HepG2 (cell line): ENCODE data around the gene SPG7. TPM values are rescaled to one million over a fixed set of nuclear protein-coding genes. Genes with fewer than 3 reads are reported as not detected.

ENCODE experiments used
- ARHGAP35 ChIP-seq: sonication (generic); formaldehyde crosslinking; IDR thresholded peaks from 2 replicates; pipeline ENCODE4 v1.9.0; 2022; ENCODE audit warnings: mild to moderate bottlenecking, inconsistent platforms, moderate library complexity, missing genetic modification reagents, borderline replicate concordance
- CBFB ChIP-seq: sonication (generic); formaldehyde crosslinking; IDR thresholded peaks from 2 replicates; pipeline ENCODE4 v1.4.0; 2020; ENCODE audit warnings: missing genetic modification reagents
- CEBPG ChIP-seq: IDR thresholded peaks from 2 replicates; pipeline ENCODE4 v1.6.1; 2016
- CREB1 ChIP-seq, 2 experiments: fragments of 450-650 bp in 1 of 2; IDR thresholded peaks; 2 replicates each; pipeline ENCODE4 v1.6.1; 2016 to 2017; ENCODE audit warnings: control low read depth in 1 of 2, mild to moderate bottlenecking in 1 of 2, missing compliant biosample characterization in 1 of 2, missing genetic modification characterization in 1 of 2
- HIVEP1 ChIP-seq: sonication (generic); formaldehyde crosslinking; IDR thresholded peaks from 2 replicates; pipeline ENCODE4 v1.4.0; 2020; ENCODE audit warnings: mild to moderate bottlenecking, missing genetic modification reagents
- KAT8 ChIP-seq: IDR thresholded peaks from 2 replicates; pipeline ENCODE4 v1.6.1; 2016; ENCODE audit warnings: missing genetic modification reagents, missing compliant biosample characterization
- YEATS2 ChIP-seq: sonication (generic); formaldehyde crosslinking; IDR thresholded peaks from 2 replicates; pipeline ENCODE4 v1.4.0; 2020; ENCODE audit warnings: missing genetic modification reagents, borderline replicate concordance
- YEATS4 ChIP-seq: sonication (generic); formaldehyde crosslinking; IDR thresholded peaks from 2 replicates; pipeline ENCODE4 v1.4.0; 2020; ENCODE audit warnings: missing genetic modification reagents, borderline replicate concordance
- ZBTB40 ChIP-seq, 2 experiments: fragments of 450-650 bp in 1 of 2; sonication (generic) in 1 of 2; formaldehyde crosslinking in 1 of 2; IDR thresholded peaks; 2 replicates each; pipeline versions ENCODE4 v1.6.1 to v1.8.0; 2016 to 2022; ENCODE audit warnings: antibody characterized with exemption in 1 of 2, mild to moderate bottlenecking in 1 of 2, missing genetic modification reagents in 1 of 2
- ZFP62 ChIP-seq: sonication (generic); formaldehyde crosslinking; IDR thresholded peaks from 2 replicates; pipeline ENCODE4 v1.4.0; 2020; ENCODE audit warnings: missing genetic modification reagents
- ZNF3 ChIP-seq: IDR thresholded peaks from 2 replicates; pipeline ENCODE4 v1.7.0; 2017; ENCODE audit warnings: inconsistent platforms
- ZNF446 ChIP-seq: sonication (generic); formaldehyde crosslinking; IDR thresholded peaks from 2 replicates; pipeline ENCODE4 v1.5.0; 2020; ENCODE audit warnings: mild to moderate bottlenecking, missing genetic modification reagents
- ZNF546 ChIP-seq: sonication (generic); formaldehyde crosslinking; conservative IDR thresholded peaks from 2 replicates; pipeline ENCODE4 v1.8.1; 2023; ENCODE audit warnings: mild to moderate bottlenecking, missing genetic modification reagents
- ZNF816 ChIP-seq: sonication (generic); formaldehyde crosslinking; IDR thresholded peaks from 2 replicates; pipeline ENCODE4 v1.8.0; 2022; ENCODE audit warnings: missing genetic modification reagents, mild to moderate bottlenecking, borderline replicate concordance
- polyA plus RNA-seq, 8 experiments: library from polyadenylated mRNA; depleted of rRNA in 3 of 8; stranded (reverse) in 7 of 8; unstranded in 1 of 8; fragments of >200 nt; fragmentation: Illumina TruSeq in 4 of 8; extraction: Trizol in 4 of 8; gene quantifications; 2 replicates each; pipeline versions ENCODE4 v1.2.1 to v1.2.3, GENCODE V29; 2011 to 2016; ENCODE audit warnings: low read depth in 4 of 8, missing spikeins in 1 of 8, mixed read lengths in 1 of 8; ENCODE audit not compliant: insufficient read depth in 1 of 8
- total RNA-seq, 5 experiments: library from RNA; depleted of rRNA; stranded (reverse); fragments of >200 nt; fragmentation: Illumina TruSeq; extraction: Trizol; gene quantifications; 2 replicates each; pipeline ENCODE4 v1.2.3, GENCODE V29; 2016; ENCODE audit warnings: low read depth in 1 of 5
- TF ChIP-seq, protein P1 (sequence below): sonication (generic); formaldehyde crosslinking; IDR thresholded peaks from 2 replicates; pipeline ENCODE4 v1.9.0; 2022; ENCODE audit warnings: missing genetic modification reagents, mild to moderate bottlenecking, borderline replicate concordance
- TF ChIP-seq, protein P2 (sequence below): sonication (generic); formaldehyde crosslinking; IDR thresholded peaks from 2 replicates; pipeline ENCODE4 v1.5.0; 2020; ENCODE audit warnings: mild to moderate bottlenecking, low read depth, missing genetic modification reagents, borderline replicate concordance
- TF ChIP-seq, protein P3 (sequence below): sonication (generic); formaldehyde crosslinking; IDR thresholded peaks from 2 replicates; pipeline ENCODE4 v1.5.1; 2020; ENCODE audit warnings: mild to moderate bottlenecking, missing genetic modification reagents, borderline replicate concordance

The SPG7 gene
- total and polyA plus RNA-seq, 2 of the 13 experiments (the other 11 are each of a cell fraction or from before 2014, with no cell fraction given), result 66.0 to 136 TPM

DNA sequence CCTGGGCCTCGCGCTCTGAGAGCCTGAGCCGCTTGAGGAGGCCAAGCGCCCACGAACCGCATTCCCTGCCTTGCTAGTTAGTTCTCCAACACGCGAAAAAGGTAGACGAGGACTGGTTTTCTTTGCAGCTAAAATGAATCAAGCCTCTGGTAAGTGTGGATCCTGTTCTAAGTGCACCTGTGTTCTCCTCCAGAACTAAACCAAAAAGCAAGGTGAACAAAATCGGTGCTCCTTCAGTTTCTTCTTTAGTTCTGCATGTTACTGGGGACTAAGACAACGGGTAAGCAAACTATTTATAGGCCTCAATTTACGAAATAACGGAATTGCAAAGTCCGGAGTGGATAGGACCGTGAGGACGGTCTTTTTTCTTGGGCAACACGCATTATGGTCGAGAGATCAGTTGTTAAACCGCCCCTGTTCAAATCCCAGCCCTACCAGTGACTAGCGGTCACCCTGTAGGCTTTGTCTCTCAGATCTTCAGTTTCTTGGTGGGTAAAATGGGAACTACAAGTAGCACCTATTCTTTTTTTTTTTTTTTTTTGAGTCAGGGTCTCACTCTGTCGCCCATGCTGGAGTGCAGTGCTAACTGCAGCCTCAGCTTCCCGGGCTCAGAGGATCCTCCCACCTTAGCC lies 16.8 kb upstream of the SPG7 start (continued):
- no peak for TF ChIP-seq YEATS4
- no peak for TF ChIP-seq CEBPG
- no peak for TF ChIP-seq ZFP62
- no peak for TF ChIP-seq CBFB (CRISPR knock-in tag)
- no peak for TF ChIP-seq ZNF546 (CRISPR knock-in tag)
- TF ChIP-seq ZNF446, result no peak
- TF ChIP-seq, protein P1, sequence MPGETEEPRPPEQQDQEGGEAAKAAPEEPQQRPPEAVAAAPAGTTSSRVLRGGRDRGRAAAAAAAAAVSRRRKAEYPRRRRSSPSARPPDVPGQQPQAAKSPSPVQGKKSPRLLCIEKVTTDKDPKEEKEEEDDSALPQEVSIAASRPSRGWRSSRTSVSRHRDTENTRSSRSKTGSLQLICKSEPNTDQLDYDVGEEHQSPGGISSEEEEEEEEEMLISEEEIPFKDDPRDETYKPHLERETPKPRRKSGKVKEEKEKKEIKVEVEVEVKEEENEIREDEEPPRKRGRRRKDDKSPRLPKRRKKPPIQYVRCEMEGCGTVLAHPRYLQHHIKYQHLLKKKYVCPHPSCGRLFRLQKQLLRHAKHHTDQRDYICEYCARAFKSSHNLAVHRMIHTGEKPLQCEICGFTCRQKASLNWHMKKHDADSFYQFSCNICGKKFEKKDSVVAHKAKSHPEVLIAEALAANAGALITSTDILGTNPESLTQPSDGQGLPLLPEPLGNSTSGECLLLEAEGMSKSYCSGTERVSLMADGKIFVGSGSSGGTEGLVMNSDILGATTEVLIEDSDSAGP (CRISPR knock-in tag), result 0 out of 2 replicates have a peak, but pooled peaks have one; percentile 8
- no peak for TF ChIP-seq ZBTB40 (IDR thresholded peaks at IDR 0.05)
- no peak for TF ChIP-seq ZBTB40 (CRISPR knock-in tag; IDR thresholded peaks at IDR 0.05)
- TF ChIP-seq ZNF3 (CRISPR knock-in tag), result no peak
- no peak for TF ChIP-seq KAT8 (CRISPR knock-in tag)
- TF ChIP-seq, protein P2, sequence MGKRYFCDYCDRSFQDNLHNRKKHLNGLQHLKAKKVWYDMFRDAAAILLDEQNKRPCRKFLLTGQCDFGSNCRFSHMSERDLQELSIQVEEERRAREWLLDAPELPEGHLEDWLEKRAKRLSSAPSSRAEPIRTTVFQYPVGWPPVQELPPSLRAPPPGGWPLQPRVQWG, result no peak
- no peak for TF ChIP-seq CREB1 (IDR thresholded peaks at IDR 0.05)
- TF ChIP-seq CREB1 (CRISPR knock-in tag; IDR thresholded peaks at IDR 0.05), result no peak
- 0 out of 2 replicates have a peak, but pooled peaks have one; percentile 6 for TF ChIP-seq ARHGAP35 (CRISPR knock-in tag)
- TF ChIP-seq, protein P3, sequence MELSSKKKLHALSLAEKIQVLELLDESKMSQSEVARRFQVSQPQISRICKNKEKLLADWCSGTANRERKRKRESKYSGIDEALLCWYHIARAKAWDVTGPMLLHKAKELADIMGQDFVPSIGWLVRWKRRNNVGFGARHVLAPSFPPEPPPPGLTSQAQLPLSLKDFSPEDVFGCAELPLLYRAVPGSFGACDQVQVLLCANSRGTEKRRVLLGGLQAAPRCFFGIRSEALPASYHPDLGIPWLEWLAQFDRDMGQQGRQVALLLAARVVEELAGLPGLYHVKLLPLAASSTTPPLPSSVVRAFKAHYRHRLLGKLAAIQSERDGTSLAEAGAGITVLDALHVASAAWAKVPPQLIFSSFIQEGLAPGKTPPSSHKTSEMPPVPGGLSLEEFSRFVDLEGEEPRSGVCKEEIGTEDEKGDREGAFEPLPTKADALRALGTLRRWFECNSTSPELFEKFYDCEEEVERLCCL (CRISPR knock-in tag), result 0 out of 2 replicates have a peak, but pooled peaks have one; percentile 42
- peak; percentile 19; the same call in 1 of the 2 replicates for TF ChIP-seq HIVEP1
- TF ChIP-seq YEATS2 (CRISPR knock-in tag), result no peak
- 0 out of 2 replicates have a peak, but pooled peaks have one; percentile 7 for TF ChIP-seq ZNF816 (CRISPR knock-in tag)
